ENCODE measurements around the gene SLC35F4.
"Not testable (repeated sequence)": the region's sequence is repeated elsewhere in the genome, so short reads cannot be mapped to it uniquely, and the experiment has no call there.

SLC35F4 gene

GRCh38 chr14:57865403-57866198 is at the start of gene SLC35F4:
TSS of gene SLC35F4 (minus strand) at chr14:57866092.
- DNase-seq: no peak

GRCh38 chr14:57909626-57910025 is 43.7 kb upstream of the SLC35F4 start:
- no peak for DNase-seq

GRCh38 chr14:57903954-57904353 is 38.1 kb upstream of the SLC35F4 start:
- DNase-seq: no peak

- DNase-seq: no peak
Measured at GRCh38 chr14:57898837-57899572, 33.1 kb upstream of the SLC35F4 start.

GRCh38 chr14:57897144-57897748 is 31.4 kb upstream of the SLC35F4 start:
- DNase-seq: no peak

GRCh38 chr14:57889245-57889644 is 23.4 kb upstream of the SLC35F4 start:
- no peak for DNase-seq

GRCh38 chr14:57884175-57884574 is 18.3 kb upstream of the SLC35F4 start:
- no peak for DNase-seq

GRCh38 chr14:57883061-57883460 is 17.2 kb upstream of the SLC35F4 start:
- no peak for DNase-seq

- no peak for DNase-seq
Measured at GRCh38 chr14:57879516-57879915, 13.6 kb upstream of the SLC35F4 start.

- no peak for DNase-seq
Measured at GRCh38 chr14:57875985-57876384, 10.1 kb upstream of the SLC35F4 start.

GRCh38 chr14:57875296-57875695 is 9.4 kb upstream of the SLC35F4 start:
- no peak for DNase-seq

GRCh38 chr14:57871459-57872080 is 5.7 kb upstream of the SLC35F4 start:
- no peak for DNase-seq

- DNase-seq: no peak
Measured at GRCh38 chr14:57870686-57871457, 5.0 kb upstream of the SLC35F4 start.

GRCh38 chr14:57869617-57870016 is 3.7 kb upstream of the SLC35F4 start:
- no peak for DNase-seq

- DNase-seq: no peak
Measured at GRCh38 chr14:57866199-57866705, 360 bp upstream of the SLC35F4 start.

GRCh38 chr14:57865066-57865402 is 858 bp downstream of the SLC35F4 start:
- DNase-seq: no peak

GRCh38 chr14:57864659-57865058 is 1.2 kb downstream of the SLC35F4 start:
- DNase-seq: no peak

- DNase-seq: no peak
Measured at GRCh38 chr14:57863471-57863870, 2.4 kb downstream of the SLC35F4 start.

- DNase-seq: not testable (repeated sequence)
Measured at GRCh38 chr14:57855666-57856065, 10.2 kb downstream of the SLC35F4 start.

GRCh38 chr14:57854571-57854970 is 11.3 kb downstream of the SLC35F4 start:
- DNase-seq: no peak

GRCh38 chr14:57851354-57851753 is 14.5 kb downstream of the SLC35F4 start:
- DNase-seq: no peak

- no peak for DNase-seq
Measured at GRCh38 chr14:57848786-57849185, 17.1 kb downstream of the SLC35F4 start.

GRCh38 chr14:57848353-57848752 is 17.5 kb downstream of the SLC35F4 start:
- DNase-seq: no peak

All from activated effector memory CD4-positive, alpha-beta T cell treated with anti-CD3 and anti-CD28 coated beads, Interleukin-2, amount 50 U/mL, for 16 hours (primary cell).